Fibroblast of the aortic adventitia (primary cell): ENCODE measurements around the gene GNA12. TPM values are rescaled to one million over a fixed set of nuclear protein-coding genes. Genes with fewer than 3 reads are reported as not detected.
A peak's percentile ranks its signal among the peaks of the same experiment; 100 is the strongest.
"Not testable (repeated sequence)": the region's sequence is repeated elsewhere in the genome, so short reads cannot be mapped to it uniquely, and the experiment has no call there.

Experiments
- DNase-seq: peaks from one replicate; pipeline ENCODE4 v3.0.0-alpha.2; 2010; ENCODE audit warnings: low read depth
- H3K4me3 ChIP-seq: 2 replicates; pipeline ENCODE4 v1.5.1; 2011; ENCODE audit warnings: low read depth, mild to moderate bottlenecking, control low read depth, low read length, moderate library complexity
- total RNA-seq: library from RNA; depleted of rRNA; stranded (reverse); fragments of >200 nt; gene quantifications from 2 replicates; pipeline ENCODE4 v1.2.3, GENCODE V29; 2012; ENCODE audit warnings: low replicate concordance
- TF ChIP-seq, protein P1 (sequence below): IDR thresholded peaks from 2 replicates; pipeline ENCODE4 v1.5.1; 2011; ENCODE audit warnings: mild to moderate bottlenecking, low read length, control low read depth, inconsistent platforms; ENCODE audit not compliant: insufficient read depth

GNA12 gene
- total RNA-seq, 1 donor = 16.2 TPM

DNA sequence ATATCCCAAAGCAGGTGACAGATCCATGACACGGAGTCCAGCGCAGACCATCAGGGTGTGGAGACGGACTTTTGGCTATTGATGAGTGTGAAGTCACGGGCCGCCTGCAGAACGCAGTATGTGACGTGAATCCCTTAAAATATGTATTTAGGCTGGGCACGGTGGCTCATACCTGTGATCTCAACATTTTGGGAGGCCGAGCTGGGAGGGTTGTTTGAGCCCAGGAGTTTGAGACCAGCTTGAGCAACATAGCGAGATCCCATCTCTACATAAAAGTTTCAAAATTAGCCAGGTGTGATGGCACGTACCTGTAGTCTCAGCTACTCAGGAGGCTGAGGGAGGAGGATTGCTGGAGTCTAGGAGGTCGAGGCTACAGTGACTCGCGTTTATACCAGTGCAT lies 158.0 kb downstream of the GNA12 start:
- DNase-seq = no peak
- TF ChIP-seq, protein P1, sequence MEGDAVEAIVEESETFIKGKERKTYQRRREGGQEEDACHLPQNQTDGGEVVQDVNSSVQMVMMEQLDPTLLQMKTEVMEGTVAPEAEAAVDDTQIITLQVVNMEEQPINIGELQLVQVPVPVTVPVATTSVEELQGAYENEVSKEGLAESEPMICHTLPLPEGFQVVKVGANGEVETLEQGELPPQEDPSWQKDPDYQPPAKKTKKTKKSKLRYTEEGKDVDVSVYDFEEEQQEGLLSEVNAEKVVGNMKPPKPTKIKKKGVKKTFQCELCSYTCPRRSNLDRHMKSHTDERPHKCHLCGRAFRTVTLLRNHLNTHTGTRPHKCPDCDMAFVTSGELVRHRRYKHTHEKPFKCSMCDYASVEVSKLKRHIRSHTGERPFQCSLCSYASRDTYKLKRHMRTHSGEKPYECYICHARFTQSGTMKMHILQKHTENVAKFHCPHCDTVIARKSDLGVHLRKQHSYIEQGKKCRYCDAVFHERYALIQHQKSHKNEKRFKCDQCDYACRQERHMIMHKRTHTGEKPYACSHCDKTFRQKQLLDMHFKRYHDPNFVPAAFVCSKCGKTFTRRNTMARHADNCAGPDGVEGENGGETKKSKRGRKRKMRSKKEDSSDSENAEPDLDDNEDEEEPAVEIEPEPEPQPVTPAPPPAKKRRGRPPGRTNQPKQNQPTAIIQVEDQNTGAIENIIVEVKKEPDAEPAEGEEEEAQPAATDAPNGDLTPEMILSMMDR = no peak

DNA sequence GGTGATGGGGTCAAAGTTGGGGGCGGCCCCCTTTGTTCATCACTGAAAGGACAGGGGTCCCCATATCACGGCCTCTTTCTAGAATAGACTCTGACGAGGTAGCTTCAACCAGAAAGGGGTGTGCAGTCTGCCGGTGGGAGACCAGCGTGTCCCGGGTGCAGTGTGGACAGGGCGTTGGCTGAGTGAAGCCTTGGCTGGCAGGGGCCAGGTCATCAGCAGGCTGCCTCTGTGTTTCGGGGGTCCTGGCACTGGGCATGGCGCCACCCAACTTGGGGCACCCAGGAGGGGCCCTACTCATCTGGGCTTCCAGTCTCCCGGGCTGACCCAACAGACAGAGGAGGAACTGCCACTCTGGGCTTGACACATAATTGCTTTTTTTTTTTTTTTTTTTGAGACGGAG lies 159.6 kb downstream of the GNA12 start:
- H3K4me3 ChIP-seq = no peak overlapping the region
- DNase-seq = no peak
- TF ChIP-seq, protein P1 = no peak

More for the DNA sequence above, 158.0 kb downstream of the GNA12 start:
- H3K4me3 ChIP-seq = no peak overlapping the region

DNA sequence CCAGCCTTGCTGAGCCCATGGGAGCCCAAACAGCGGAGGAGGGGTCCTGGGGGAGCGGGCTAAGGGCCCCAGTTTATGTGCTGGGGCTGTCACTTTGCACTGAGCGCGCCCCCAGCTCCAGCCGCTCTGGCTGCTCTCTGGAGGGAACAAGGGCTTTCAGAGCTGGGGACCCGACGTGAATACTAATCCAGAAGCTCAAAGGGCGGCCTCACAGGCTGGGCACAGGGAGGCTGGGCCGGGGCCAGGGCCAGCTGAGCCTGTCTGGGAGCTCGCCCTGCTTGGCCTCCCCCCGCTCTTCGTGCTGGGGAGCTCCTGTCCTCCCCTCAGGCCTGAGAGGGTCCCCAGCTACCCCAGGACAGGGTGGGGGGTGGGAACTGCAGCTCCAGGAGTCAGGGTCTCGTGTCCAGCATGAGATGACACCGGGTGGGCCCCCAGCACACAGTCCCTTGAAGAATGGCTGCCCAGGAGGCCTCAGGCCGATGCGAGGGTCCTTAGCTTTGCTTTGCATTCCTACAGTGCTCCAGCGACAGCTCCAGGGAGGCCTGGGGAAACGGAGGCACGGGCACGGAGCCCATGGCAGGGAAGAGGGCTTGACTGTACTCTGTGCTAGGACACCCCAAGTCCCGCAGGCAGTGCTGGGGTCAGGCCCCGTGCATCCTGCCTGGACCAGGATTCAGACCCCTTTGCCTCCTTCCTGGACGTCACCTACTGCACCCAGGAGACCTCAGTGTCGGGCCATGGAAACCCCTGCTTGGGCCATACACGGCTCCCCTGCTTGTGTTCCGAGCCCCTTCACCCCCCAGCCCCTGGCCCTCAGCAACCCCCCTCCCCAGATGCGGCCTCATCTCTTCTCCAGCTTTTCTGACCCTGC lies 161.9 kb downstream of the GNA12 start:
- no peak for DNase-seq
- TF ChIP-seq, protein P1 = no peak
- H3K4me3 ChIP-seq = no peak overlapping the region

DNA sequence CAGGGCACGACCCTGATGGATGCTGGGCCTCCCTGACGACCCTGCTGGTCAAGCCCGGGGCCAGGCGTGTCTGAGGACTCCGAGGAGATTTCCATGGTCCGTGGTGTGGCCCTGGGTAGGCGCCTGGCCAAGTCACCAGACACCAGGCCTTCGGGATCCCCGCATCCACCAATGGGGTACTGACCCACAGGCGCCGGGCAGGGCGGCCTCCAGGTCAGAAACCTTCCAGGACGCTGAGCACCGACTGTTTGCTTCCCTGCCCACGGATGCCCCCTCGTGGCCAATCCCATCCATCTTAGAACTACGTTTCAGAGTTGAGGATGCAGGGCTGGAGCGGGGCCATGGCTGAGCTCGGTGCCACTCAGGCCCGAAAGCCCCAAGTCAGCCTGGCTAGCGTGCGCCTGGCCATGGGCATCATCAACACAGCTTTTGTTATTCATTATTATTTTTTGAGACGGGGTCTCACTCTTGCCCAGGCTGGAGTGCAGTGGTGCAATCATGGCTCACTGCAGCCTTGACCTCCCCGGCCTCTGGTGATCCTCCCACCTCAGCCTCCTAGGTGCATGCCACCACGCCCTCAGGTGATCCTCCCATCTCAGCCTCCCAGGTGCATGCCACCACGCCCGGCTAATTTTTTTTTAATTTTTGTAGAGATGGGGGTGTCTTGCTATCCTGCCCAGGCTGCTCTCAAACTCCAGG lies 163.2 kb downstream of the GNA12 start:
- TF ChIP-seq, protein P1 = peak; percentile 76
- H3K4me3 ChIP-seq = no peak overlapping the region
- peak; percentile 74 for DNase-seq

DNA sequence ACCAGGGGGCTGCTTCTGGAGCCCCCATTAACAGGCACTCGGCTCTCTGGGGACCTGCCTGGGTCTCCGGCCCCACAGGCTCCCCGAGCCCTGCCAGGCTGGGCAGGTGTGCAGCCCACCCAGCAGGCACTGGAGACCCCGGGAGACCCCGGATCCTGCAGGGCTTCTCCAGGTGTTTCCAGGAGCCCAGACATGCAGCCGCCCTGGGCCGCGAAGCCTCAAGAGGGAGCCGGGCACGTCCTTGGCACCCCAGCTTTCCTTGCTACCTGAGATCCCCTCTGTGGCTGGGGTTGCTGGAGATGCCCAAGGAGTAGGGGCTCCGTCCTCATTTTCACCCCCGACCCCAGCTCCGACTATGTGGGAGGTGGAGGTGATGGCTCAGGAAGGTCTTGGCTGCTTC lies 163.9 kb downstream of the GNA12 start:
- DNase-seq = no peak
- H3K4me3 ChIP-seq = no peak overlapping the region
- TF ChIP-seq, protein P1 = no peak

DNA sequence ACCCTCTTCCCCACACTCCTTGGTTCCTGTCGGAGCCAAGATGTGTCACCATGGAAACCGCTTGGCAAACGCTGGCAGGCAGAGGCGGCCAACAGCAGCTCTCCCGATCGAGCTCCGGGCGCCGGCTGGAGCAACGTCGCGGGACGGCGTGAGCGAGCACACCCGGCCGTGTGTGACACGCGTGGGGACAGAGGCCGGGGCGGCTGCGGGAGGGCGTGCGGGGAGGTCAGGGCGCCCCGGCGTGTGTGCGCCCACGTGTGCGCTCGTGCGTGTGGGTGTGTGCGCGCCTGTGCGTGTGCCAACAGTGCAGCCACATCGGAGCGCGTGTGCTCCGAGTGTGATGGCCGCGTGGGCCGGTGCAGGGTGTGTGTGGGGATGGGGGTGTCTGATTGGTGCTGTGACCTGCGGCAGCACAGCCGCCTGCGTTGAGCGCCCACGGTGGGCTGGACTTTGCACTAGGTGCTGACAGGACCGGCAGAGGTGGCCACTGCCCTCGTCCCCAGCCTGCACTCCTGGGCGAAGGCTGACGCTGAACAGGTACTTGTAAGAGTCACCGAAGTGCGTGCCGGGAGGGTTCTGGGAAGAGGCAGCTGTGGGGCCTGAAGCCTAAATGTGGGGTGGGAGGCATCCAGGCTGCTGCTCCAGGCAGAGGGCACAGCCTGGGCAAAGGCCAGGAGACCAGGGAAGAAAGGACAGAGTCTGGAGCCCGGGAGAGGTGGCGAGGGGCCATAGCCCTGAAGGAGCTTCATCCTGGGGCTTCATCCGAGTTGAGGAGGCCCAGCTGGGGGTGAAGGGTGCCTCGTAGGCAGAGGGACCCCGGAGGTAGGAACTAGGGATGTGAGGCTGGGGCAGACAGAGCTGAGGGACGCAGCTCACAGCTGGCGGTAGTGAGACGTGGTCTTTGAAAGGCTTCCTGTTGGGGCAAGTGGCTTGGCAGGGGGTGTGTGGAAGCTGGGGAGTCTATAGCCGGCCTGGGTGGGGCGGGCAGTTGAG lies 164.7 kb downstream of the GNA12 start:
- not testable (repeated sequence) for H3K4me3 ChIP-seq, DNase-seq

DNA sequence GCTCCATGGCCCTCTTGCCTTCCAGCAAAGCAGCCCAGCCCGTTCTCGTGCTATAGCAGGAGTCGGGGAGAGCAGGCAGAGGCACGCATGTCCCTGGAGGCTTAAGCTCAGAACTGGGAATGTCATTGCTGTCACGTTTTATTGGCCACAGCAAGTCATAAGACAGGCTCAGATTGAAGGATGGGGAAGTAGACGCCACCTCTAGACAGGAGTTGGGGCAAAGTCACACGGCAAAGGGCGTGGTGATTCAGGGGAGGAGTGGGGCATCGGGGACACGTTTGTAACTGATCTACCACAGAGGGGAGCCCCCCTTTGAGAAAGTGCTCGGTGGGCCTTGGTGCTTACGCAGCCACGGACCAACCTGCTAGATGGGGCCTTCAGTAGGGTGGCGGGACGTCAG lies 165.7 kb downstream of the GNA12 start:
- H3K4me3 ChIP-seq, DNase-seq: not testable (repeated sequence)

Other genes with a start within 250 kb of the GNA12 start
- gene TTYH3, start 212.3 kb downstream of the GNA12 start, total RNA-seq = 9.2 and 27.9 TPM in 2 replicates
- gene AMZ1, start 156.1 kb downstream of the GNA12 start, total RNA-seq = 0.25 and 0.36 TPM in 2 replicates
- gene CARD11, start 199.6 kb upstream of the GNA12 start, total RNA-seq = under 0.01 and 0.08 TPM in 2 replicates